Neutrophil (primary cell): ENCODE measurements around the gene POU5F1.
"Not testable (repeated sequence)": the region's sequence is repeated elsewhere in the genome, so short reads cannot be mapped to it uniquely, and the experiment has no call there.

Source experiments
- H3K27ac ChIP-seq: fragments of 200-600 bp; sonication (generic); 2 replicates; pipeline ENCODE4 v1.5.1; 2016; ENCODE audit warnings: mild to moderate bottlenecking, moderate library complexity
- H3K27me3 ChIP-seq: fragments of 200-600 bp; sonication (generic); 2 replicates; pipeline ENCODE4 v1.6.0; 2016; ENCODE audit warnings: mild to moderate bottlenecking
- H3K36me3 ChIP-seq: fragments of 200-600 bp; sonication (generic); 2 replicates; pipeline ENCODE4 v1.5.1; 2017
- H3K4me1 ChIP-seq, 2 experiments: fragments of 200-600 bp in 1 of 2; sonication (generic) in 1 of 2; 1 replicate in 1 of 2; 2 replicates in 1 of 2; pipeline versions ENCODE4 v1.5.1 to v1.6.1; 2013 to 2016; ENCODE audit warnings: low read depth in 1 of 2, low read length in 1 of 2, mild to moderate bottlenecking in 1 of 2, moderate library complexity in 1 of 2; ENCODE audit not compliant: control insufficient read depth in 1 of 2, insufficient read depth in 1 of 2
- H3K4me3 ChIP-seq, 2 experiments: fragments of 200-600 bp in 1 of 2; sonication (generic) in 1 of 2; 1 replicate in 1 of 2; 2 replicates in 1 of 2; pipeline ENCODE4 v1.5.1; 2013 to 2016; ENCODE audit warnings: low read depth in 1 of 2, low read length in 1 of 2, mild to moderate bottlenecking in 1 of 2, moderate library complexity in 1 of 2
- H3K9me3 ChIP-seq: fragments of 200-600 bp; sonication (generic); 2 replicates; pipeline ENCODE4 v1.5.1; 2016
- TF ChIP-seq, protein P1 (sequence below): fragments of 200-600 bp; sonication (generic); IDR thresholded peaks from 2 replicates; pipeline ENCODE4 v1.5.1; 2016; ENCODE audit warnings: antibody characterized with exemption

POU5F1 gene

DNA sequence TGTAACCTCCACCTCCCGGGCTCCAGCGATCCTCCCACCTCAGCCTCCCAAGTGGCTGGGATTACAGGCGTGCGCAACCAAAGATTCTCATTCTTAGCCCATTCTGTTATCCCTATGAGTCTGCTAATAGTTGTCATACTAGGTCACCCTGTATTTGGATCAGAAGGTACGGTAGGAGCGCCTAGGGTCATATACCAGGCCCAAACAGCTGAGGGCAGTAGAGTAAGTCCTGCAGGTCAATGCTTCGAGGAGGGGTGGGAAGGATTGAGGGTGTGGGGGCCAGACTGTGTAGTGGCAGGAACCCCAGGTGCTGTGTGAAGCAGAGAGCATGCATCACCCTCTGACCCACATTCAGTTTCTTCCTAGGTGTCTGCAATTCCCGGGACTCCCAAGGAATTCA lies 22.7 kb upstream of the POU5F1 start:
- Histone ChIP-seq H3K4me3 (no peak overlapping the region), H3K4me1 (peaks cover 37 to 41% of the 10 kb centered on the region in 2 experiments), H3K36me3 (peaks cover 36% of the 10 kb centered on the region), H3K27me3 (no peaks in the 10 kb centered on the region), H3K9me3 (no peaks in the 10 kb centered on the region), H3K27ac (peak overlapping the region; percentile 73)
- TF ChIP-seq, protein P1, sequence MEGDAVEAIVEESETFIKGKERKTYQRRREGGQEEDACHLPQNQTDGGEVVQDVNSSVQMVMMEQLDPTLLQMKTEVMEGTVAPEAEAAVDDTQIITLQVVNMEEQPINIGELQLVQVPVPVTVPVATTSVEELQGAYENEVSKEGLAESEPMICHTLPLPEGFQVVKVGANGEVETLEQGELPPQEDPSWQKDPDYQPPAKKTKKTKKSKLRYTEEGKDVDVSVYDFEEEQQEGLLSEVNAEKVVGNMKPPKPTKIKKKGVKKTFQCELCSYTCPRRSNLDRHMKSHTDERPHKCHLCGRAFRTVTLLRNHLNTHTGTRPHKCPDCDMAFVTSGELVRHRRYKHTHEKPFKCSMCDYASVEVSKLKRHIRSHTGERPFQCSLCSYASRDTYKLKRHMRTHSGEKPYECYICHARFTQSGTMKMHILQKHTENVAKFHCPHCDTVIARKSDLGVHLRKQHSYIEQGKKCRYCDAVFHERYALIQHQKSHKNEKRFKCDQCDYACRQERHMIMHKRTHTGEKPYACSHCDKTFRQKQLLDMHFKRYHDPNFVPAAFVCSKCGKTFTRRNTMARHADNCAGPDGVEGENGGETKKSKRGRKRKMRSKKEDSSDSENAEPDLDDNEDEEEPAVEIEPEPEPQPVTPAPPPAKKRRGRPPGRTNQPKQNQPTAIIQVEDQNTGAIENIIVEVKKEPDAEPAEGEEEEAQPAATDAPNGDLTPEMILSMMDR = no peak

DNA sequence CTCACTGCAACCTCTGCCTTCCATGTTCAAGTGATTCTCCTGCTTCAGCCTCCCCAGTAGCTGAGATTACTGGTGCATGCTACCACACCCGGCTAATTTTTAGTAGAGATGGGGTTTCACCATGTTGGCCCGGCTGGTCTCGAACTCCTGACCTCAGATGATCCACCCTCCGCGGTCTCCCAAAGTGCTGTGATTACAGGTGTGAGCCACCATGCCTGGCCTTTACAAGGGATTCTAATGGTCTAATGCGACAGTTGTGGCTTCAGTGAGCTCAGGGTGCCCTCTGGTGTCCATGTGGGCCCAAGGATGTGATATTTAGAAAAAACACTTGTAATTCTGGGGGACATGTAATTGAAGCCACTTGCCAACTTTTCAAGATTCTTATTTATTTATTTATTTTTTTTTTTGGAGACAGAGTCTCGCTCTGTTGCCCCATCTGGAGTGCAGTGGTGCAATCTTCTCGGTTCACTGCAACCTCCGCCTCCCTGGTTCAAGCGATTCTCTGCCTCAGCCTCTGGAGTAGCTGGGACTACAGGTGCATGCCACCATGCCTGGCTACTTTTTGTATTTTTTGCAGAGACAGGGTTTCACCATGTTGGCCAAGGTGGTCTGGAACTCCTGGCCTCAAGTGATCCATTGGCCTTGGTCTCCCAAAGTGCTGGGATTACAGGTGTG lies 22.1 kb upstream of the POU5F1 start:
- not testable (repeated sequence) for H3K9me3 ChIP-seq, H3K4me3 ChIP-seq, H3K27me3 ChIP-seq
- Histone ChIP-seq H3K36me3 (peaks cover 36% of the 10 kb centered on the region), H3K4me1 (peaks cover 37 to 41% of the 10 kb centered on the region in 2 experiments), H3K27ac (peak overlapping the region; percentile 13)

DNA sequence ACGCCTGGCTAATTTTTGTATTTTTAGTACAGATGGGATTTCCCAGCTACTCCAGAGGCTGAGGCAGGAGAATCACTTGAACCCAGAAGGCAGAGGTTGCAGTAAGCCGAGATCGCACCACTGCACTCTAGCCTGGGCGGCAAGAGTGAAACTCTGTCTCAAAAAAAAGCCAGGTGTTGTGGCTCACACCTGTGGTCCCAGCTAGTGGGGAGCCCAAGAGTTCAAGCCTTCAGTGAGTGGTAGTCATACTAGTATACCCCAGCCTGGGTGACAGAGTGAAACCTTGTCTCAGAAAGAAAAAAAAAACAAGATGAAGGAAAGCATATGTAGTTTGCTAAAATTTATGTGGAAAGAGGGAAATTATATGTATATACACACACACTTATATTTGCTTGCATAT lies 20.0 kb upstream of the POU5F1 start:
- TF ChIP-seq, protein P1 = no peak

GRCh38 chr6:31189223-31189622 lies 18.7 kb upstream of the POU5F1 start:
- not testable (repeated sequence) for H3K9me3 ChIP-seq, H3K27ac ChIP-seq, H3K4me3 ChIP-seq, H3K27me3 ChIP-seq
- Histone ChIP-seq H3K36me3 (peaks cover 17% of the 10 kb centered on the region), H3K4me1 (peaks cover 14 to 17% of the 10 kb centered on the region in 2 experiments)

More for the DNA sequence above, 20.0 kb upstream of the POU5F1 start:
- Histone ChIP-seq H3K27ac (no peak overlapping the region), H3K9me3 (no peaks in the 10 kb centered on the region), H3K4me3 (no peak overlapping the region), H3K4me1 (peaks cover 27 to 30% of the 10 kb centered on the region in 2 experiments), H3K27me3 (no peaks in the 10 kb centered on the region), H3K36me3 (peaks cover 29% of the 10 kb centered on the region)

GRCh38 chr6:31187780-31188194 lies 17.3 kb upstream of the POU5F1 start:
- no peaks in the 10 kb centered on the region for H3K27me3 ChIP-seq
- peaks cover 4% of the 10 kb centered on the region in 2 experiments for H3K4me1 ChIP-seq
- no peaks in the 10 kb centered on the region for H3K9me3 ChIP-seq
- no peak overlapping the region for H3K4me3 ChIP-seq
- no peak overlapping the region for H3K27ac ChIP-seq
- peaks cover 6% of the 10 kb centered on the region for H3K36me3 ChIP-seq
- TF ChIP-seq, protein P1 = no peak

DNA sequence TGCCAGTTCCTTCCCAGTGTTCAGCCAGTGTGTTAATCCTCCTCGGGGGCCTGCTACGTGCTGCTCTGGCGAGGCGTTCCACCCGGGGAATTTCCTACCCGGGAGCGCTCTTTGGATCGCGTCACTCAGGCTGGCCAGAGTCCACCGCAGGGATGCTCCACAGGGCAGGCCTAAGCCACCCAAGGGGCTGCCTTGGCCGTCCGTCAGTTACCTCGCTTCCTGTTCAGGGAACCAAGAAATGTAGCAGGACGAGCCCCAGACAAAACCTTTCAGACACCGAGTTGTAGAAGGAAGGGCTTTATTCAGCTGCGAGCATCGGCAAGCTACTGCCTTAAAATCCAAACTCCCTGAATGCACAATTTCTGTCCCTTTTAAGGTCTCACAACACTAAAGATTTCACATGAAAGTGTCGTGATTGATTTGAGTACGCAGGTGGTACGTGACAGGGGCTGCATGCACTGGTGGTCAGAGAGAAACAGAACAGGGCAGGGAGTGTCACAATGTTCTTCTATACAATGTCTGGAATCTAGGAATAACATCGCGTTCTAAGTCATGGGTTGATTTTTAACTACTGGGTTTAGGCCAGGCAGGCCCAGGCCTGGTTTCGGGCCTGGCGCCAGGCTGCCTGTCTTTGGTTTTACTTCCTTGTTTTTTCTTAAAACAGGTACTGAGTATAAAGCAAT lies 15.7 kb upstream of the POU5F1 start:
- Histone ChIP-seq H3K9me3 (no peaks in the 10 kb centered on the region), H3K36me3 (peaks cover 6% of the 10 kb centered on the region), H3K27me3 (no peaks in the 10 kb centered on the region), H3K4me1 (no peaks in the 10 kb centered on the region), H3K27ac (no peak overlapping the region), H3K4me3 (no peak overlapping the region)
- TF ChIP-seq, protein P1 = no peak

DNA sequence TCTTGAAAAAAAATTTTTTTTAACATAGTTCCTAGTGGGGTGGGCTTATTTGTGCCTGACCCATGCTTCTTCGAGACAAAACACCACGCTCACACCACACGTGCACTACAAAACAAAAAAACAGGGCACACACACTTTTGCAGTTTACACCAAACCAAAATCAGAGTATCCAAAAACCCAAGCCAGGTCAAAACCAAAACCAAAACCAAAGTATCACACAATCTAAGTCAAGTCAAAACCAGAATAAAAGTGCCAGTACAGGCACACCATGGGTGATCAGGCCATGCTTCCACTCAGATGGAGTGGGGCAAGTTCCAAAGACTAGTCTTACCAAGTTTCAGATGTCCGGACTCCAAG lies 15.2 kb upstream of the POU5F1 start:
- not testable (repeated sequence) for H3K27ac ChIP-seq, H3K27me3 ChIP-seq, H3K36me3 ChIP-seq, H3K4me3 ChIP-seq, H3K9me3 ChIP-seq, H3K4me1 ChIP-seq

DNA sequence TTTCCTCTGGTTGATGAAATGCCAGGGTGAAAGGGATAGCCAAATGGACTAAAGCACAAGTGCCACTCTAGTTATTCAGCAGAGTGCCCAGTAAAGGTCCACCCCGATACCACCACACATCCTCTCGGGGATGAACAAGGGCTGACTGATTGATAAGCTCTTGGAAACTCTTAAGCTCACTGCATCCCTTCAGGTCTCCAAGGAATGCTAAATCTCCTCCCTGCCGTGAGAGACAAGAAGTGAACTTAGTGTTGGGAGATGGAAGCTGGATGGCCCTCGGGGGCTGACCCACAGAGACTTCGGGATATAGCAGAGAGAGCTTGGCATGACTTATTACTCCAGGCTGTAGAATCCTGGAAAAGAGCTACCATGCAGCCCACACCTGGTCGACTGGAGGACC lies 13.4 kb upstream of the POU5F1 start:
- H3K27me3 ChIP-seq, H3K36me3 ChIP-seq, H3K4me3 ChIP-seq, H3K27ac ChIP-seq, H3K4me1 ChIP-seq, H3K9me3 ChIP-seq: not testable (repeated sequence)

DNA sequence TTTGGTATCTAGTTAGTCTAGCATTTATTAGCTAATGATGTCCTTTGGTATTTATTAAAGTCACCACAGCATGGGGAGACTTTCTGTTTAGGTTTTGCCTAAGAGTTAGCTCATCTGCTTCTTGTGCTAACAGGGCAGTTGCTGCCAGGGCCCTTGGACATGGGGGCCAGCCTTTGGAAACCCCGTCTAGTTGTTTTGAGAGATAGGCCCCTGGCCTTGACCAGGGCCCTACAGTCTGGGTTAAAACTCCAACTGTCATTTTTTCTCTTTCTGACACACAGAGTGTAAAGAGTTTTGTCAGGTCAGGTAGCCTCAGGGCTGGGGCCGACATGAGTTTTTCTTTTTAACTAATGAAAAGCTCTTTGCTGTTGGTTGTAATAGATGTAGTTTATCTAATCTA lies 12.8 kb upstream of the POU5F1 start:
- H3K36me3 ChIP-seq, H3K9me3 ChIP-seq, H3K27ac ChIP-seq, H3K27me3 ChIP-seq, H3K4me1 ChIP-seq, H3K4me3 ChIP-seq: not testable (repeated sequence)
